ENCODE data around the gene NOP14. TPM values are rescaled to one million over a fixed set of nuclear protein-coding genes. Genes with fewer than 3 reads are reported as not detected.
"Not testable (repeated sequence)": the region's sequence is repeated elsewhere in the genome, so short reads cannot be mapped to it uniquely, and the experiment has no call there.

Gene NOP14
- total and polyA plus RNA-seq, 2 experiments from 2014 or later: 29.9 to 38.7 TPM

GRCh38 chr4:2991243-2991642 is 28.0 kb upstream of the NOP14 start (continued):
- no peak for TF ChIP-seq ZNF462 (CRISPR knock-in tag; IDR thresholded peaks at IDR 0.05)
- no peak for TF ChIP-seq EZH2 (IDR thresholded peaks at IDR 0.05; ENCODE audit: low read depth, unreplicated experiment)
- no peak for TF ChIP-seq JUNB (IDR thresholded peaks at IDR 0.05; ENCODE audit: unreplicated experiment)
- TF ChIP-seq CREB1 (CRISPR knock-in tag; IDR thresholded peaks at IDR 0.05; ENCODE audit: low read depth): no peak
- TF ChIP-seq, protein P1, sequence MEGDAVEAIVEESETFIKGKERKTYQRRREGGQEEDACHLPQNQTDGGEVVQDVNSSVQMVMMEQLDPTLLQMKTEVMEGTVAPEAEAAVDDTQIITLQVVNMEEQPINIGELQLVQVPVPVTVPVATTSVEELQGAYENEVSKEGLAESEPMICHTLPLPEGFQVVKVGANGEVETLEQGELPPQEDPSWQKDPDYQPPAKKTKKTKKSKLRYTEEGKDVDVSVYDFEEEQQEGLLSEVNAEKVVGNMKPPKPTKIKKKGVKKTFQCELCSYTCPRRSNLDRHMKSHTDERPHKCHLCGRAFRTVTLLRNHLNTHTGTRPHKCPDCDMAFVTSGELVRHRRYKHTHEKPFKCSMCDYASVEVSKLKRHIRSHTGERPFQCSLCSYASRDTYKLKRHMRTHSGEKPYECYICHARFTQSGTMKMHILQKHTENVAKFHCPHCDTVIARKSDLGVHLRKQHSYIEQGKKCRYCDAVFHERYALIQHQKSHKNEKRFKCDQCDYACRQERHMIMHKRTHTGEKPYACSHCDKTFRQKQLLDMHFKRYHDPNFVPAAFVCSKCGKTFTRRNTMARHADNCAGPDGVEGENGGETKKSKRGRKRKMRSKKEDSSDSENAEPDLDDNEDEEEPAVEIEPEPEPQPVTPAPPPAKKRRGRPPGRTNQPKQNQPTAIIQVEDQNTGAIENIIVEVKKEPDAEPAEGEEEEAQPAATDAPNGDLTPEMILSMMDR (conservative IDR thresholded peaks at IDR 0.05; ENCODE audit: low read depth in 2 of 2): no peak

GRCh38 chr4:2983715-2984114 is 20.5 kb upstream of the NOP14 start:
- H3K4me3 ChIP-seq; H3K27me3 ChIP-seq (ENCODE audit: insufficient read depth); ATAC-seq; H3F3A ChIP-seq (replicated peaks; ENCODE audit: low read depth); H3K36me3 ChIP-seq (ENCODE audit: insufficient read depth); H3K27me3 Mint-ChIP-seq (ENCODE audit: insufficient read depth, low read depth, poor library complexity); H3K4me1 ChIP-seq (ENCODE audit: insufficient read depth); H2AFZ ChIP-seq; H4K20me1 ChIP-seq (replicated peaks; ENCODE audit: insufficient read depth); H3K4me3 Mint-ChIP-seq; H3K27ac ChIP-seq (ENCODE audit: low read depth); H3K4me1 Mint-ChIP-seq; H3K79me2 ChIP-seq (replicated peaks; ENCODE audit: insufficient read depth); H3K27ac Mint-ChIP-seq; H3K36me3 Mint-ChIP-seq (ENCODE audit: low read depth); H3K4me2 ChIP-seq; DNase-seq (ENCODE audit: low spot score); H3K9me2 ChIP-seq (ENCODE audit: insufficient read depth): not testable (repeated sequence)
- H3K9me3 Mint-ChIP-seq: peaks cover 33% of the 10 kb centered on the region

Data from GM23338 (cell line).